Measurements from ENCODE around the gene TRAK2.

DNA sequence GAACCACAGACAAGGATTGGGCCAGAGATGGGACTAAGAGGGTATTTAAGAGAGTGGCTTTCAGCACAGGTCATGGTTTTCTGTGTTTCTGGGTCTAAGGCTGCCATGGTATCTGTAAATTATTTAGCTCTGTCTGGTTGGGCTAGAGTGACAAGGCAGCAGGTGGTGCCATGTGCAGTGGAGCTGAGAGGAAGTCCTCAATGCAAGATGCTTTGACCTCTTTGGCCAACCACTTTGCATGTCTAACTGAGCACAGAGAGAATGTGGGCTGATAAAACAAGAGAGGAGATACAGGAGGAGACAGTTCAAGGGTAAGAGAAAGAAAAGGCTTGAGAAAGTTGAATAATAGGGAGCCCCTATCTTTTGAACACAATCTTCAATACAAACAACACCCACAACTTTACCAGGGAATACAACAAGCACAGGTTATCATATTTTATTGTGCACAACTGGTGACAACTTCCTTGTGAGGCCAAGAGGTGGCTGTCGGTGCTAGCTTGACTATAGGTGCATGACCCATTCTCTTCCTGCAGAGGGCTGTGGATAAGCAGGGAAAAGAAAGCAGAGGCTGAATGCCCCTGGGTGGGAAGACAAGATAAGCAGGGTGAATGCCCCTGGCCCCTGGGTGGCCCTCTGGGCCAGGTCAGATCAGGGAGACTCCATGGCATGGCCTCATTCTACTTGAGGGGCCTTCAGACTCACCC lies 106.4 kb downstream of the TRAK2 start:
- TF ChIP-seq POLR2A (IDR thresholded peaks at IDR 0.05) (no peak), POLR2AphosphoS5 (IDR thresholded peaks at IDR 0.05) (no peak)
